Measurements from ENCODE around the gene SLCO3A1.

SLCO3A1 gene

GRCh38 chr15:92011611-92012367, 158.3 kb downstream of the SLCO3A1 start:
- no peak for FAIRE-seq

DNA sequence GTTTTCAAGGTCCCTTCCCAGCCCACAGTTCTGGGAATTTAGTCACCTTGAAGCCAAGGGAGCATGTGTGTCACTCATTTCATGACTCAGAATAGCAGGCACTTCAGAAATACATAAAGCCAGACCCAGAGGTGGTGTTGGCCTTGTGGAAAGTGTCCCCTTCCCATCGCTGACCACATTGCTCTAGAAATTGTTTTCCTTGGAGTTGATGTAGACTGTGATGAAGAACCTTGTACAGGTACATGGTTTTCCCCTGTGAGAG, 158.8 kb downstream of the SLCO3A1 start:
- FAIRE-seq, result no peak

GRCh38 chr15:92012881-92013280, 159.4 kb downstream of the SLCO3A1 start:
- FAIRE-seq, result no peak

DNA sequence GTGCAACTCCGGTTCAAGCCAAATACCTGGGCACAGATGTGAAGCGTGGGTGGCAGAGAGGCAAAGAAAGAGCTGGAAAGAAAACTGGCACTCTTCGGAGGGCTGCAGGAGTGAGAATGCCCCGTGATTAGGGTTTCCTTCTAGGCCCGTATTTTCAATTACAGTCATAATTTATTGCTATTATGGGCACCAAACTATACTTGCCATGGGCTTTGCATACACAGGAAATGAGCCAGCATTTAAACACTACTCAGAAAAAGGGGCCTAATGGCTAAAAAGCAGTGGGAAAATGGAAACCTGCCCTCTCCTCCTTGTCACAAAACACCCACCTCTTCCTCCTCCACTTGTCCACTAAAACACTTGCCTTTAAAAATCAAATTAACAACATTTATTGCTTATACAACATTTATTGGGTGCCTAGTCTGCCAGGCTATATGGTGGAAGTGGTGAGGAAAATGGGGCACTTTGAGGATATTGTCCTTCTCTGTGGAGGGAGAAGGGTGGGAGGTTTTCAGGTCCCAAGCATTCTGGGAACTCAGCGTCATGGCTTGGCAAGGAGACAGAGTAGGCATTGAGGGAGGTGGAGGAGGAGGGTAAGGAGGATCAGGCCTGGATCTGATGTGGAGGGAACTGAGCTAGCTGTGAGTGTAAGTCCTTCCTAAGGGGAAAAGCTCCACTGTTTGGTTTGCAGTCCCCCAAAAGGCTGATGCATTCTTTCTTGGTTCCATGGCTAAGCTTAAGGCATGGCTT, 160.9 kb downstream of the SLCO3A1 start:
- FAIRE-seq, result no peak

DNA sequence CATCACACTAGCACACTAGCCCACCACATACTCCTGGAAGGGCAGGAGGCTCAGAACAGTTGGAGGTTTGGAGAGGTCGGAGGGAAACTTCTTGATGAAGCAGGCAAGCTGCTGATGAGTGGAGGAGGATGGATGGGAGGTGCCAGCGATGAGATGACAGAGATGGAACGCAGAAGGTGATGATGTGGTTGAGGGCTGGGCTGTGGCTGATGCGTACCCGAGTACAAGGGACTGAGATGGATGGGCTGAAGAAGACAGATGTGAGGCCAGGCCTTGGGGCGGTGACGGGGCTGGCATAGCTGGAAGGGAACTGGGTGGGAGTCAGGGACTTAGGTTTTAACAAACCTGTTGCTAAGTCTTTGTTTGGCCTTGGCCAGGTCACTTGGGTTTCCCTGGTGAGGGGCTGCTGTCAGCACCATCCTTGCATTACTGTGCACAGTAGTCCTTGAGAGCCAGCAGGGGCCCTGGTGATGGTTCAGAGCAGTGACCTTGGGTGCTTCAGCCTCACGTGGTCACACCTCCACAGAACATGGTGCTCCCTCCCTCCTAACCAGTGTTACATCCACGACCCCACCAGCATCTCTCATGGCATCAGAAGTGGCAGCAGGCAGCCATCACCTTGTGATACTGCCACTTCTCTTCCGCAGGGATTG, 164.5 kb downstream of the SLCO3A1 start:
- FAIRE-seq, result no peak

GRCh38 chr15:92018535-92019239, 165.2 kb downstream of the SLCO3A1 start:
- no peak for FAIRE-seq

DNA sequence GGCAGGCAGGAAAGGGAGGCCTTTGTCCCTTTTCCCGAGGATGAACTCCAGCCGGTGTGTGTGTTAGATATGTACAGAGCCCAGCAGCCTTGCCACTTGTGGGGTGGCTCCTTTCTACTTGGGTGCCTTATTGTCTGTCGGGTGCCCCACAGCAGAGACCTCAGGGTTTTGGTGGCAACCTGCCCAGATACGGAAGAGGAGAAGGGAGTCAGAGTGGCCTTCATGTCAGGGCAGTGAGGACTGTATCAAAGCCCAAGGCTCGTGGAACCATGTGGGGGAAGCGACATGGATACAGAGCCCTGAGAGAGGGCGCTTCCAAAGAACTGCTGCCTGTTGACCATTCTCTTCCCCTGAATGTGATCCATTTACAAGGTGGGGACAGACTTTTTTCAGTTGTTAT, 166.2 kb downstream of the SLCO3A1 start:
- FAIRE-seq, result no peak

DNA sequence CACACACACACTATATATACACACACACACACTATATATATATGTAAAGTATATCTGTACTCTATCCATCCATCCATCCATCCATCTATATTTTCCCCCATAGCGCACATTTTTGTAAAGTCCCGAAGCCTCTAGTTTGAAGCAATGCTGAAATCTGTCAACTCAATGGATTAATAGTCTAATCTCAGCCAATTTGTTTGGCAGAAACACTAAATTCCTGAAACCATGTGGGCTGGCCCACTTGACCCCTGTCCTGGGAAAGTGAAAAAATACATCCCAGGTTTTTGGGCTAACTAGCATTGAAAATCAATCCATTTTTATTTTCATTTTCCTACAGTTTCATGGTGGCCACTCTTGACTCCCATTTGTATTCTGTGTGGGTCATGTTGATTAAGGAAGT, 166.7 kb downstream of the SLCO3A1 start:
- FAIRE-seq, result no peak

GRCh38 chr15:92020804-92021203, 167.3 kb downstream of the SLCO3A1 start:
- no peak for FAIRE-seq

- no peak for FAIRE-seq
Observed at GRCh38 chr15:92021792-92022191, 168.3 kb downstream of the SLCO3A1 start.

DNA sequence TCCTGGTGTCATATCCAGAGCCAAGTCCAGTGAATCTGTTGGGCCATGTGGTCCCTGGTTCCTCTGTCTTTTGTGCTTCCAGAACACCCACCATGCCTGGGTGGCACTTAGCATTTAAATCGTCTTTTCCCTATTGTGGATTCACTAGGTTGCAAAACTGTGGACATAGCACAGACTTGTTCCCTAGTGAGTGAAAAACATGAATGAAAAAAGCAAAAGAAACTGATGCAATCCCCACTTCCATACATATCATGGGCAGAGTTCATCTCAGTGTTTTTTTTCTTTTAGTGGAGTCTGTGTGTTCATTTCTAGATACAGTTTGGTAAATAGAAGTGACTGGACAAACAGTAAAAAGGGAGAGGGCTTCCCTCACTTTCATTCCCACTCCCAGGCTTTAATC, 170.5 kb downstream of the SLCO3A1 start:
- no peak for FAIRE-seq

GRCh38 chr15:92025706-92026270, 172.3 kb downstream of the SLCO3A1 start:
- FAIRE-seq, result no peak

DNA sequence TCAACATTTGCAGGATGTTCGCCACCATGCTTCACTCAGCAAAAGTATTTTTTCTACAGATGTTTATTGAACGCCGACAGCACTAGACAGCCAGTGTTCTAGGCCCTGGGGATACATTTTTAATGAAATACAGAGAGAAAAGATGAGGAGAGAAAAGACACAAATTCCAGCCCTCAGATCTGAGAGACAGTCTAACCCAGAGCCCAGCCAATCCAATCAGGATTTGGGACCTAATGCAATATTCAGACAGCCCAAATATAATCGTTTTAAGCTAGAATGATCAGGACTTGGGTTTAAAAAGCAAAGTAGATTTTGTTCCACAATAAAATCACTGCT, 174.8 kb downstream of the SLCO3A1 start:
- no peak for FAIRE-seq

GRCh38 chr15:92029767-92030166, 176.3 kb downstream of the SLCO3A1 start:
- FAIRE-seq, result no peak

DNA sequence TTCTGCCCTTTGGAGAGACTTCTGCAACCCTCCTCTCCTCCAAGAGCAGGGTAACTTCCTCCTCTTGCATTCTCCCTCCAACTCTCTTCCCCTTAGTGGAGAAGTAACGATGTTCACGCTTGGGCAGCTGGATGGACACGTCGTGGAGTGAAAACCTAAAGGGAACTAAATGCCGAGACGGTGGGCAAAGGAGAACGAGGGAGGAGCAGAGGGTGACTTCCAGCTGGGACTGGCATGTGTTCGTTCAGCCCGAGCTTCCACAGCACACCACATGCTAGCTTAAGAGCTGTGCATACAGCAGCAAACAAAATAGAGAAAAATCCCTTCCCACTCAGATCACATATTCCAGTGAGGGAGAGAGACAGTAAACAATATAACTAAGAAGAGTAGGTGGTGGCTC, 179.8 kb downstream of the SLCO3A1 start:
- FAIRE-seq, result no peak

- no peak for FAIRE-seq
Observed at GRCh38 chr15:92033723-92034122, 180.2 kb downstream of the SLCO3A1 start.

DNA sequence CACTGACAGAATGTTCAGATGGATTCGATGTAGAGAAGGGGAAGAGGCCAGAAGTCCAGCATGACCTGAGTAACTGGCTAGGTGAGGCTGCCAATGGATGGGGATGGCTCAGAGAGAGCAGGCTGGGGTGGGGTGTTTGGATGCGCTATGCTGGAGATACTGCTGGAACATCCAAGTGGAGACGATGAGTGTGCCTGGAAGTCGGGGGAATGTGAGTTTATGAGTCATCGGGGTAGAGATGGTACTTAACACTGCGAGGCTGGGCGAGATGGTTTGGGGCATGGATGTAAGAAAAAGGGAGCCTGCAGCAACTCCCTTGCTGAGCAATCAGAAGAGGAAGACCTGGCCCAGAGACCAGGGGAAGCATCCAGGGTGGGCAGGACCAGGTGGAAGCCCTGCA, 180.7 kb downstream of the SLCO3A1 start:
- FAIRE-seq, result no peak

- FAIRE-seq, result no peak
Observed at GRCh38 chr15:92035551-92035950, 182.0 kb downstream of the SLCO3A1 start.

- FAIRE-seq, result no peak
Observed at GRCh38 chr15:92035961-92036360, 182.5 kb downstream of the SLCO3A1 start.

DNA sequence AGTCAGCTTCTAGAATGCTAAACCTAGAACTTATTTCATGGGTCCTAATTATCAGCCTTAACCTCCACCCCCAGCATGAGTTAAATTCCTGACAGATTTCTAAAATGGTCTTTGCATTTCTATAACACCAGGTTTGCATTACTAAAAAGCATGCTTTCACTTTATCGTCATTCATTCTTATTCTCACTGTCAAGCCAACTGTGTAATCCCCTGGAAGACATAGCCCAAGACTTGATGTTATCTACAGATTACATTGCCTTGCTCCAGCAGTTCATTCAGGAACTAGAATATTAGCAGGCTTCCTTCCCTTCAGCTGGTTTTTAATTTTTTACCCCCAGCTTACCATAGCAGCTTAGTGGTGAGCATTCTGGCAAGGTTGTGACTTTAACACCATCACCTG, 184.0 kb downstream of the SLCO3A1 start:
- FAIRE-seq, result no peak

GRCh38 chr15:92040350-92040749, 186.8 kb downstream of the SLCO3A1 start:
- no peak for FAIRE-seq

DNA sequence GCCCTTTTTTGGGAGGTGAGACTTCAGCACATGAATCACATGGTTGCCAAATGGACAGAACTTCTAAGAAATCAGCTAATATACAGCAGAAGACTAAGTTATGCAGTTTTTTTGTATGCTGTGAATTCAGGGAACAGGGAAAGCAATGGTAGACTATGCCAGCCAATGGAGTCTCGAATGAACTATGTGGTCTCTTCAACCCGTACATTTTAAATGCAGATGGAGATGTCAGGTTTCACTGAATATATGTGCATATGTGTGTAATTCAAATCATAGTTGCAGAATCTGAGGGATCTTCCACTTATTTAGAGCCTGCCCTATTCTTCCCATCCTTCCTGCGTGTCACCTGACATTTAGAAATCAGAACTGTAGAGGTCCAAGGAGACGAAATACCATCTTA, 187.9 kb downstream of the SLCO3A1 start:
- FAIRE-seq, result no peak

- no peak for FAIRE-seq
Observed at GRCh38 chr15:92043283-92043682, 189.8 kb downstream of the SLCO3A1 start.

All from G401.6 (cell line).